NCI-H2107 (cell line): ENCODE measurements around the gene ALDH3B1.

Source experiments
- DNase-seq: peaks from one replicate; lab custom pipeline; 2025; lab: John Stamatoyannopoulos, UW

Gene ALDH3B1

DNA sequence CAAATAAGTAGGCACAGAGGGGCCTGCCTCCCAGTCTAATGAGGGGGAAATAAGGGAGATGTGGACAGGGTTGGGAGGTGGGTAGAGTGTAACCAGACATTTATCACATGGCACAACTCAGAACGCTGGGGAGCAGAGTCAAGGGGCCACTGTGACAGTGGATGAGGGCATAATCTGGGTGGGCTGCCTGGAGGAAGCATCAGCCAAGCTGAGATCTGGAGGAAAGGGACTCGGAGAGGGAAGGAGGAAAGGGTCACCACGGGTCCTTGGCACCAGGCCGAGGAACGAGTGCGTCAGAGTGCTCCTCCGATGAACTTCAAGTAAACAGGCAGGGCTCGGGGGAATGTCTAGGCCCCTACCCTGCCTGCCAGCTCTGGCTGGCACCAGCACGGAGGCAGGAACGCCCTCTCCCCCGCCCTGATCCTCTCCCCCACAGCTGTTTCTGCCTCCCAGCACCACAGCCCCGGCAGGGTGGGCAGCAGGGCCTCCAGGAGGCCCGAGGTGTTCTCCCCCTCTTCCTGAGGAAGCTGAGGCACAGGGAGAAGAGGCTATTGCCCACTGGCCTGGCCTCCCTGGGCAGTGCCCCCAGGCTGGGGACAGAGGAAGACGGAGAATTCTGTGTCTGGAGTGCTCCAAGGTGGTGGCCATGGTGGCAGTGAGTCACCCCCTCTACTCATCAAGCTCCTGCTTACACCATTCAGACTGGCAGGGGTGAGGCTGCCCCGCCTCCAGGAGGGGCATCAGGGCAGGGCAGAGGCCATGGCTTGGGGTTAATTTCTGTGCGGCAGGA lies 4.2 kb downstream of the ALDH3B1 start:
- no peak for DNase-seq

DNA sequence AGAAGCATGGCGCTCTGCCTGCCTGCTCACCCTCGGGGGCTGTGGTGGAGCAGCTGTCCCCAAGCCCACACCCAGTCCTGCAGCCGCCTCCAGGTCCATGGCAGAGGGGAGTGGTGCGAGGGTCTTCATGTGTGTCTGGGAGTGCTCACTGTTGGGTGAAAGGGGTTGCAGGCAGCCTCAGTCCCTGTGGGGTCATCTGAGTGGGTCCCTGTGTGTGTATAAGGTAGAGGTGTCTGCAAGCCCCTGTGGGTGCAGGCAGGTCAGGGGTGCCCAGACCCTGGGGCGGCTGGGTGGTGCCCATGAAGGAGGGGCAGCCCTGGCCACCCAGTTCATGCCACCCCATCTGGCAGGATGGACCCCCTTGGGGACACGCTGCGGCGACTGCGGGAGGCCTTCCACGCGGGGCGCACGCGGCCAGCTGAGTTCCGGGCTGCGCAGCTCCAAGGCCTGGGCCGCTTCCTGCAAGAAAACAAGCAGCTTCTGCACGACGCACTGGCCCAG lies 4.9 kb downstream of the ALDH3B1 start:
- DNase-seq: no peak

DNA sequence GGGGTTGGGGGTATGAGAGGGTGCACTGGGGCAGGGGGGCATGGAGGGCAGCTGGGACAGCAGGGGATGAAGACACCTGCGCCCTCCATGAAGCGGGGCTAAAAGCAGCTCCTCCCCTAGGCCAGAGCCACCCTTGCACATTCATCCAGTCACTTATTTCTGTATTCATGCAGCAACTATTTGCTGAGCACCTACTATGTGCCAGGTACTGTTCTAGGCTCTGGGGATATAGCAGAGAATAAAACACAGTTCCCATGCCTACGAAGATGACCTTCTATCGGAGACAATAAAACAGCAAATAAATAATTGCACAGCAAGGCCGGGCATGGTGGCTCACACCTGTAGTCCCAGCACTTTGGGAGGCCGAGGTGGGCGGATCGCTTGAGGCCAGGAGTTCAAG lies 5.3 kb downstream of the ALDH3B1 start:
- DNase-seq: no peak

DNA sequence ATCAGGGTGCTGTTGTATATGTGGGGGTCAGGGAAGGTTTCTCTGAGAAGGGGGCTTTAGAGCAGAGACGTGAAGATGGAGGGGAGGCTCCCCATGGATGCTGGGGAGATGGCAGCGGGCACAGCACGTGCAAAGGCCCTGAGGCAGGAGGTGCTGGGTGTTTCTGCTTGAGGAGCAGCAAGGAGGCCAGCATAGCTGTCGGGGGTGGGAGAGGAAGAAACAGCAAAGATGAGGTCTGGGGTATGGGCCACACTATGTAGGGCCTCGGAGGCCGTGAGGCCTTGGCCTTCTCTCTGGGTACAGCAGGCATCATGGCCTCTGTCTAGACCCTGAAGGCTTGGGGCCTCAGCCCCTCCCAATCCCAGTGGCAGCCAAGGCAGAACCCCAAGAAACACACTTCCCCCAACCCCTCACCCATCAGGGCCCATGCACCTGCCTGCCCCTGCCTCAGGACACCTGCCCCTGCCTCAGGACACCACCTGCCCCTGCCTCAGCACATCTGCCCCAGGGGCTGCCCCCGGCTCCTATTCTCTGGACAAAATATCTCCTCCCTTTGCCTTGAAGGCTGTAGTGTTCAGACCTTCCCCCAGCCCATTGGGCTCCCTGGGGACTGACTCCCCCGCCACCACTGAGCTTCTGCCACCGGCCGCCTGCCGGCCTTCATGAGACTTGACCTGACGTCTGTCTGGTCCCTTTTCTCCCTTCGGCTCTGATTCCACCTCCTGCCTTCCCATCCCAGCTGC lies 6.2 kb downstream of the ALDH3B1 start:
- no peak for DNase-seq

DNA sequence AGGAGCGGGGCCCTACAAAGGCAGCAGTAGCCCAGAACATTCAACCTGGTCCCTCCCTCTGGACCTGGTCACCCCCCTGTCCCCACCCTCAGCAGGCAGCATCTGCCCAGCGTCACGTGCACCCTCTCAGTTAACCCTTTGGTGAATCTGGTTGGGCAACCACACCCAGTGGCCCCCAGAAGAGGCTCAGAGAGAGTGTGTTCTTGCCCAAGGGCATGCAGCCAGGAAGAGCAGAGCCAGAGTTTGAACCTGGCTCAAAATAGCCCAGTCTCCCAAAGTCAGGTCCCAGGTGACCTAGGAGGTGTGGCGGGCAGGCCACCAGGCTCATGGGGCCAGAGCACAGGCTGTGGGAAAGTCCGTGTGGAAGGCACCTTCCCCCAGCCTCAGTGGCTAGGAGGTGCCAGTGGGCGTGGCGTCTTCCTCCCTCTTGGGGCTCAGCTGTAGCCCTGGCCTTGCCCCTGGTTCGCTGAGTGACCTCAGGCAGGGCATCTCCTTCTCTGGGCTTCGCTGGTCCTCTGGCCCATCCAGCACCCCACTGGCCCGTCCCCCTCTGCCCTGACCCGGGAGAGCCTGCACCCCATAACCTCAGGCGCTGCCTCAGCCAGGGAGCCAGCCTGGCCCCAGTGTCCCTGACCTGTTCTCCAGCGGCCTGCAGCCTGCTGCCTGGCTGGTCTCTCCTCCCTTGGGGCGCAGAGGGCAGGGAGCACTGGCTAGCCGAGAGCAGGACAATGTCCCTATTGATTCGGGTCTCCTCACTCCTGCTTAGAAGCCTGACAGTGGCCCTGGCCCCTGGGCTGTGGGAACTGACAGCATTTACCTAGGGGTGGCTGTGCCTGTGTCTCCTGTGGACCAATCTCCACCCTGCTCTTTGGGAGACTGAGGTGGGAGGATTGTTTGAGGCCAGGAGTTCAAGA lies 7.0 kb downstream of the ALDH3B1 start:
- DNase-seq: no peak

DNA sequence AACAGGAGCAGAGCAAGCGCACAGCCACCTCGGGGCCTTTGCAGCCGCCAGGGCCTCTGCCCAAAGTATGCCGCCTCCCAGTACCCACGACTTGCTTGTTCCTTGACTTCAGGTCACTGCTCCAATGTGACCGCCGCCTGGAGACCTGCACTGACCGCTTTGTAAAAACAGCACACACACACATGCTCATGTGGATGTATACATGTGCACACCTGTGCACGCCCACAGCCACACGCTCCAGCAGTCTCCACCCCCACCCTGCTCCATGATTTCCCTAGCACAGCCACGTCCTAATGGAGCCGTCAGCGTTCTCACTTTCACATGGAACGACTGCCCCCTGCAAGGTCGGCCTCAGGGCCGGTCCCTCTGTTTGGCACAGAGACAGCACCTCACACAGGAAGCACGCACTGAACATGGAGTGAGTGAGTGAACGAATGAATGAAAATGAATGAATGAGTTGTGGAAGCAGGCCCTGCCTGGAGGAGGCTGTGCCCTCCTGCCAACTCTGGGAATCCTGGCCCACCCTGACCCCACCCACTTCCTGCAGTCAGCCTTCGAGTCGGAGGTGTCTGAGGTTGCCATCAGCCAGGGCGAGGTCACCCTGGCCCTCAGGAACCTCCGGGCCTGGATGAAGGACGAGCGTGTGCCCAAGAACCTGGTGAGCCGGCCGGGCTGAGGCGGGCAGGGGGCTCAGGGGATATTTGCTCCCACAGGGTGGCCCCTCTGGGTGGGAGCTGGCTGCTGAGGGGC lies 8.0 kb downstream of the ALDH3B1 start:
- DNase-seq: no peak

DNA sequence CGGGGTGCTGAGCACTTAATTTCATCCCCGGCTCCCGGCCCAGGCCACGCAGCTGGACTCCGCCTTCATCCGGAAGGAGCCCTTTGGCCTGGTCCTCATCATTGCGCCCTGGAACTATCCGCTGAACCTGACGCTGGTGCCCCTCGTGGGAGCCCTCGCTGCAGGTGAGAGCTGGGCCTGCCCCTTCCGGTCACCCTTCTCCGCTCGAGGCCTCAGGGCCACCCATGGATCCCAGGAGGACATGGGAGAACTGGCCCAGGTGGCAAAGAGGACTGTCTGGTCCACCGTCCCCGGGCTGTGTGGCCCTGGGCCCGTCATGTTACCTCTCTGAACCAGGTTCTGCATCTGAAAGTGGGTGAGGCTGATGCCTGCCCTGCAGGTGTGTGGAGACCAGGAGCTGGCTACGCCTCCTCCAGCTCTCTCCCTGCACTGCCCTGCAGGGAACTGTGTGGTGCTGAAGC lies 8.6 kb downstream of the ALDH3B1 start:
- no peak for DNase-seq

DNA sequence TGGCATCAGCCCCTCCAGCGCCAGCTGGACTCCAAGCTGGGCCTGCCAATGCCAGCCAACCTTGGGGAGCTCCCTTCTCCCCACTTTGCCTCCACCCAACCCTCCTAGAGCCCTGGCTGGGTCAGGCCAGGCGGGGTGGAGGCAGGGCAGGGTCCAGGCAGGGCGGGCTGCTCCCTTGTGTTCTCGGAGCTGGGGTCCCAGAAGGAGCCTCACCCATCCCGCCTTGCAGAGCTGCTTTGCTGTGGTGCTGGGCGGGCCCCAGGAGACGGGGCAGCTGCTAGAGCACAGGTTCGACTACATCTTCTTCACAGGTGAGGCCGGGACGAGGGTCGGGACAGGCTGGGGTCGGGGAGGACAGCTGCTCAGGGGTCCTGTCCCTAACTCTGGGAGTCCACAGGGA lies 9.4 kb downstream of the ALDH3B1 start:
- DNase-seq: no peak

DNA sequence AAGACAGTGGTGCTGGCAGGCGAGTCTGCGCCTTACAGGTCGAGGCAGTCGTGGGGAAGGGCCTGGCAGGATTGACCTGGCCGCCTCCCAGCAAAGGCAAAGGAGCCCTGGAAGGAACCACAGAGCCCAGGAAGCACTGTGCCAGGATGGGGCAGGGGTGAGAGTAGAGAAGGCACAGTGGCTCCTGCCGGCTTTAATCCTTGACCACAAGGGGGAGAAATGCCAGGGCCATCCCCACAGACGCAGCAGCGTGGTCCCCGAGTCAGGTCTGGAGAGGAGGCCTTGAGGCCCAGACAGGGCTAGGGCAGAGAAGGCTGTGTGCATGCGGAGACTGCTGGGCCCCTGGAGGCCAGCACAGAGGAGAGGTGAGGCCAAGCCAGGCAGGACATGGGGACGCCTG lies 10.4 kb downstream of the ALDH3B1 start:
- no peak for DNase-seq

DNA sequence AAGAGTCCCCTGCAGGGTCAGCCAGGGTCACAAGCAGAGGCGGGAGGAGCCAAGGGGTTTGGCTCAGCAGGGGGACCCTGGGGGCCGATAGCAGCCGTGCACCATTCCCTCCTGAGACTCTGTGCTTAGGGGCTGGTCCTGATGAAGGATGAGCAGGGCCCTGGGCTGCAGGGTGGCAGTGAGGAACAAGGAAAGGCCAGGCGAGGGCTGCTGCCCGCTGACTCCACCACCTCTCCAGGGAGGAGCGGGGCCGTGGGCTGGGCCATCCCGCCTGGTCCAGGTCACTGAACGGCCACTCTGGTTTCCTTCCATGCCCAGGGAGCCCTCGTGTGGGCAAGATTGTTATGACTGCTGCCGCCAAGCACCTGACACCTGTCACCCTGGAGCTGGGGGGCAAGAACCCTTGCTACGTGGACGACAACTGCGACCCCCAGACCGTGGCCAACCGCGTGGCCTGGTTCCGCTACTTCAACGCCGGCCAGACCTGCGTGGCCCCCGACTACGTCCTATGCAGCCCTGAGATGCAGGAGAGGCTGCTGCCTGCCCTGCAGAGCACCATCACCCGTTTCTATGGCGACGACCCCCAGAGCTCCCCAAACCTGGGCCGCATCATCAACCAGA lies 11.2 kb downstream of the ALDH3B1 start:
- no peak for DNase-seq

DNA sequence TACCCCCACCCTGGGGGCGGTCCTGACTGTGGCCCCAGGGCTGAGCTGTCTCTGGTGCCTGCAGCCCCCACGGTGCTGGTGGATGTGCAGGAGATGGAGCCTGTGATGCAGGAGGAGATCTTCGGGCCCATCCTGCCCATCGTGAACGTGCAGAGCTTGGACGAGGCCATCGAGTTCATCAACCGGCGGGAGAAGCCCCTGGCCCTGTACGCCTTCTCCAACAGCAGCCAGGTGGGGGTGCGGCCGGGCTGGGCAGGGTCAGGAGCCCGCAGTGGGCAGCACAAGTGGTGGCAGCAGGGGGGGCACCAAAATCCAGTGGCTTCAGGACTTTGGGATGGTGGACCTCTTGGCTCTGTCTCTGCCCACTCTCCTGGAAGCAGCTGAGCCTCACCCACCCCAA lies 12.4 kb downstream of the ALDH3B1 start:
- no peak for DNase-seq

DNA sequence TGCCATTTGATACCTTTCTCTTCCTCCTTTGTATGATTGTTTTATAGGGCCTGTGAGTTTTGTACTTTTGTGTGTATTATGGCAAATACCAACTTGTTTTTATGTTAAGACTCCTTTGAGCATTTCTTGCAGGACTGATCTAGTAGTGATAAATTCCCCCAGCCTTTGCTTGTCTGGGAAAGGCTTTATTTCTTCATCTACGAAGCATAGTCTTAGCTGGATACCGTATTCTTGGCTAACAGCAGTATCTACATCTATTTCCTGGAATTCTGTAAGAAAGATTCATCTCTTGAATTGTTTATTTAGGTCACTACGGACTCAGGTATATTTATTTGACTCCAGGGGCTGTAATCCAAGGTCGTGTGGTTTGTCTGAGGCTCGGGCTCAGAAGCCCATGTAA lies 14.4 kb downstream of the ALDH3B1 start:
- DNase-seq: no peak

DNA sequence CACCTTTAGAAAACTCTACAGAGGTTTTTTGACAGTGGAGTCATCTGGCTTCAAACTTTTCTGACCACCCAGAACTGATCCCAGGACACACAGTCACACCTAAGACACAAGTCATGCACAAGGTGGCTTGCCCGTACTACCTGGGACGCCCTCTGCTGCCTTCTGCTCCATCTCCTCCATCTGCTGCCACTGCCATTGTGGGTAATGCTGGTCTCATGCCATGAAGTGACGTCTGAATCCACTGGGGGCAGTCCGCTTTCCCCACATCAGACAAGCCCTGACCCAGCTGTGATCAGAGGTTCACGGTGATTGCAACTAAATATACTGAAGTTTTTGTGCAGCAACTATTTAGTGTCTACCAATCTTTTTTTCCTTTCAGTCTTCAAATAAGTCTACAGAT lies 14.9 kb downstream of the ALDH3B1 start:
- no peak for DNase-seq

DNA sequence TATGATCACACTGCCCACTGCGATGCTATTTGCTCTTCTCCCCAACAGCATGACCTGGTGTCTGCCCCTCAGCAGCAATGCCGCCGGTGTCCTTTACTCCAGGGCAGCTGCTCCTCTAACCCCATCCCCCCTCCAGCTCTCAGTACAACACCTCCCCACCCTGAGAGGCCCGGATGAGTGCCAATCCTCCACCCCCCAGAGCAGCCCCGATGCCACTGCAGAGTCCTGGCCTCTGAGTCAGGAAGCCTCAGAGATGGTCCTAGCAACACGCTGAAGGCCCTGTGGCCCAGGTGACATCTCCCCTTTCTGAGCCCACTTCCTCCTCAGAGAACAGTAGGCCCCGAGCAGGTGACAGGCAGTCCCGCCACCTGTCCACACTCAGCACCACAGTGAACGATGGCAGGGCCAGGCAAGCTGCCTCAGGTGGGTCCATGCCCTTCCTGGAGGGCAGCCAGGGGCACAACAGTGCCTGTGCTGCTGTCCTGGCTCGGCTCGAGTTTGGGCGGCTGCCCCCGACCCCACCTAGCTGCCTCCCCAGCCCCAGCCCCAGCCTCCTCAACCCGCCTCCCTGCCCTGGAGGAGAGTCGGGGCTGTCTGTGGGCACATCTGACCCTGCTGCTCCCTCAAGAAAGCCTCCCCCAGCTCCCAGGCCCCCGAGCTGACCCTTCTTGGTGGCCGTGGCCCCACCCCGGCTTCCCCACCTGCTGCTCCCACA lies 16.4 kb downstream of the ALDH3B1 start:
- DNase-seq: no peak

DNA sequence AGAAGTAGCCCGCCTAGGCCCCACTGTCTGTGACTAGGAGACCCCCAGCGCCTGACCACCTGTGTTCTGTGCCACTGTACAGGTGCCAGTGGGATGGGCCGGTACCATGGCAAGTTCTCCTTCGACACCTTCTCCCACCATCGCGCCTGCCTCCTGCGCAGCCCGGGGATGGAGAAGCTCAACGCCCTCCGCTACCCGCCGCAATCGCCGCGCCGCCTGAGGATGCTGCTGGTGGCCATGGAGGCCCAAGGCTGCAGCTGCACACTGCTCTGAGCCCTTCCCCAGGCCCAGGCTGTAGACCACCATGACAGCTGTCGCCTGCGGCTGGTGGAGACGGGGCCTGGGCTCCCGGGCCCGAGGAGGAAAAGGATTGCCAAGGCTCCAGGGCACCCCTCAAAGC lies 17.5 kb downstream of the ALDH3B1 start:
- DNase-seq: no peak

DNA sequence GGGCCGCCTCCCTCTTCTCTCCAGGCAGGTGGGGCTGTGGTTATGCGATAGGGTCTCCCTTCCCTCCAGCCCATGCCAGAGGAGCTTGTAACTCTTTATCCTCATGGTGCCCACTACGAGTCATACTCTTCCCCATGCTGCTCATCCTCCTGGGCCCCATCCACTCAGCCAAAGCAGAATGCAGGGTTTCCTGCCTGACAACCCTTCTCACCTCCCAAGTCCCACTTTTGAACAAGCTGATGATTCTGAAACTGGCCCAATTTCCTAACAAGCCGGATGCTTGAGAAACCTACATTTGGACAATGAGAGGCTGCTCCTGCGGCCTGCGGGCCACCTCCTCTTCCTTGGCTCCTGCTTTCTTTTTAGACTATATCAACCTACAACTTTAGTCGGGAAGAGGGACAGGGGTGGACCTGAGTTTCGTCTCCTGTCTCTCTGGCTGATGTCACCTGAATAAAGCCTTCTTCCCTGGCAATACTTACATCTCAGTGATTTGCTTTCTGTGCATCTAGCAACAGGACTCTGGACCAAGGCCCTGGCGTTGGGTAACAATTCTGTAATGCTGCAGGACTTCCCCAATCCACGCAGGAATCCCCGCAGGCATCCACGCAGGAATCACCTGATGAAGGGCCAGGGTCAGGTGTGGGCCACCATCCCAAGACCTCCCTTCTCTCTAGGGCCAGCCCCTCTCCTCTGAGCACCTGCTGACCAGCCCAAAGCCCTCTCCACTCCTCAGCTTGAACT lies 18.8 kb downstream of the ALDH3B1 start:
- no peak for DNase-seq

DNA sequence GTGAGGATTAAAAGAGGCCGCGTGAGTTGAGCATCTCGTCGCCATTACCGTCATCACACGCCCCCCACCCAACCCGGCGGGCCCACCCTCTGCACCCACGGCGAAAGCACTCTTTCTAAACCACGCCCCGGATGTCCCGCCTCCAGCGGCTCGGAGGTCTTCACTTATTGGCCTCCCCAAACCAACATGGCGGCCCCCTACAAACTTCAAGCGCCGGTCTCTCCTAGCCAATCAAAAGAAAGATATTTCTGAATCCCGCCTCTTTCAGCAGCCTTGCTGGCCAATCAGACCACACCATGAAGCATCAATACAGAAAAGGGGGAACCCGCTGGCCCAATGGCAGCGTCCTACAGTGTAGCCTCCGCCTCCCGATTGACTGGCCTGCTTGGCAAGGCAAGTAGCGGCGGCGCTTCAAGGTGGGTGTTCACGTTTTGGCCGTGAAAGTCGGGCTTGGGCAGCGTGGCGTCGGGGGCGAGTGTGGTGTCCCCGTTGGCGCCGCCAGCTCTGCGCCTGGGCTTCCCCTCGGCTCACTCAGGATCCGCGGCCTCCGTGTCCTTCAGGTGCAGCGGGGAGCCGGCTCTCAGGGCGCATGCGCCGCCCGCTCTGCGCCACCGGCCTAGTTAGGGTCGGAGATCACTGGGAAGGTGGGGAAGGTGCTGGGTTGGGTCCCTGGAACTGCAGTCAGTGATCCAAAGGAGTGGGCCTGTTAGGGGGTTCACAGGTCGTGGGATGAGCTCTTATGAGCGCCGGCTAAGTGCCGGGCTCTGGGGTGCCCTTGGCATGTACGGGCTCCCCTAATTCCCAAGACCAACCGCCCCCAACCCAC lies 20.4 kb downstream of the ALDH3B1 start, which contains the start of gene NDUFS8:
Gene NDUFS8 (plus strand): TSS at position 364 of the 826 bp plus-strand sequence. CDS start 1,471 bp downstream, outside the sequence.
- DNase-seq: peak; percentile 84

DNA sequence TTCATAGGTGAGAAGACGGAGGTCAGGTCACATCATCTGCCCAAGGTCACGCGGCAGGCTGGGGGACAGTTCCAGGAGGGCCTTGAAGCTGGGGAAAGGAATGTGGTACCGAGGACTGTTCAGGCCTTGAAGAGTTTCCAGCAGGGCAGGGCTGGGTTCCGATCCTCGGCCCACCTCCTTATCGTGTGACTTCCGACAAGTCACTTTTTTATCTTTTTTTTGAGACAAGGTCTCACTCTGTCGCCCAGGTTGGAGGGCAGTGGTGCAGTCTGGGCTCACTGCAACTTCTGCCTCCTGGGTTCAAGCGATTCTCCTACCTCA lies 21.0 kb downstream of the ALDH3B1 start:
- DNase-seq: no peak

DNA sequence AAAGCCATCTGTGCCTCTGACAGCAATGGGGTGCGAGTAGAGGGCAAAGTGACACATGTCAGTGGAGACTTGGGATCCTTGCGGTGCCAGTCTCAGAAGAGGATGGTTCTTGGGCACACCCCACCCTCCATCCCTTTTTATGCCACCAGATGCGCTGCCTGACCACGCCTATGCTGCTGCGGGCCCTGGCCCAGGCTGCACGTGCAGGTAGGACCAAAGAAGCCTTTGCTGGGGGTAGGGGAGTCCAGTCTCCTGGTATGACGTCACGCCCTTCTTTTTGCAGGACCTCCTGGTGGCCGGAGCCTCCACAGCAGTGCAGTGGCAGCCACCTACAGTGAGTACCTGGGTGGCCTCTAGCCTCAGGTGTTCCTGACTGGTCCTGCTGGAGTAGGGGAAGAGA lies 21.9 kb downstream of the ALDH3B1 start:
- DNase-seq: no peak
